ENCODE measurements around the gene SPG7.

The SPG7 gene

GRCh38 chr16:89489040-89489897 is 18.9 kb upstream of the SPG7 start:
- DNase-seq: peak; percentile 88 to 91

- no peak for DNase-seq
These were observed 18.2 kb upstream of the SPG7 start for GRCh38 chr16:89489898-89490438.

- peak; percentile 98 to 99 for DNase-seq
These were observed 17.6 kb upstream of the SPG7 start, which contains the start of gene ANKRD11 for GRCh38 chr16:89490439-89491237. ANKRD11 (minus strand) TSS chr16:89490561; CDS start chr16:89317019, 173,542 bp downstream.

GRCh38 chr16:89491238-89491869 is 16.8 kb upstream of the SPG7 start:
- peak; percentile 51 to 52 for DNase-seq

GRCh38 chr16:89491974-89492687 is 16.1 kb upstream of the SPG7 start:
- DNase-seq: no peak

GRCh38 chr16:89493776-89494175 is 14.4 kb upstream of the SPG7 start:
- DNase-seq: no peak

GRCh38 chr16:89495121-89495520 is 13.1 kb upstream of the SPG7 start:
- DNase-seq: no peak

GRCh38 chr16:89498839-89499238 is 9.4 kb upstream of the SPG7 start:
- DNase-seq: no peak

- no peak for DNase-seq
These were observed 8.4 kb upstream of the SPG7 start for GRCh38 chr16:89499767-89500166.

- DNase-seq: no peak
These were observed 5.9 kb upstream of the SPG7 start for GRCh38 chr16:89502081-89502843.

- DNase-seq: no peak
These were observed 4.1 kb upstream of the SPG7 start for GRCh38 chr16:89504091-89504490.

GRCh38 chr16:89505204-89506112 is 2.7 kb upstream of the SPG7 start:
- DNase-seq: peak; percentile 97 to 98

- DNase-seq: no peak
These were observed 2.1 kb upstream of the SPG7 start for GRCh38 chr16:89506113-89506504.

GRCh38 chr16:89506791-89507191 is 1.4 kb upstream of the SPG7 start:
- no peak for DNase-seq

GRCh38 chr16:89507214-89507833 is 879 bp upstream of the SPG7 start:
- no peak for DNase-seq

- no peak for DNase-seq
These were observed 2.3 kb downstream of the SPG7 start for GRCh38 chr16:89510526-89510925.

GRCh38 chr16:89511374-89511773 is 3.2 kb downstream of the SPG7 start:
- DNase-seq: no peak

GRCh38 chr16:89512453-89512852 is 4.2 kb downstream of the SPG7 start:
- DNase-seq: no peak

GRCh38 chr16:89517128-89517527 is 8.9 kb downstream of the SPG7 start:
- no peak for DNase-seq

- no peak for DNase-seq
These were observed 11.7 kb downstream of the SPG7 start for GRCh38 chr16:89519881-89520280.
